ENCODE results near the gene CXCL11.

CXCL11 gene
- total RNA-seq, result 0 to 1.5 (median 0.12) reads per million in 9 experiments

GRCh38 chr4:76035799-76036380 is at the start of gene CXCL11:
CXCL11 (minus strand) TSS chr4:76036070; CDS start chr4:76035987, 83 bp downstream.
- no peak within 1 kb of the TSS for H3K4me3 Mint-ChIP-seq
- peaks cover 4 to 7% of the 10 kb centered on the region in 2 donors for H3K27me3 Mint-ChIP-seq
- H3K36me3 Mint-ChIP-seq (ENCODE audit: insufficient read depth), result no peaks in the 10 kb centered on the region
- no peak for DNase-seq
- no peaks in the 10 kb centered on the region for H3K4me1 Mint-ChIP-seq (ENCODE audit: low read depth in 2 of 2)
- no peaks in the 10 kb centered on the region for H3K9me3 Mint-ChIP-seq
- no peak within 1 kb of the TSS for H3K27ac Mint-ChIP-seq
- ATAC-seq (replicated peaks), result no peak

- Mint-ChIP-seq H3K27me3 (peaks cover 7 to 20% of the 10 kb centered on the region in 2 donors), H3K4me1 (ENCODE audit: low read depth in 2 of 2) (peaks cover 2 to 3% of the 10 kb centered on the region in 2 donors), H3K36me3 (ENCODE audit: insufficient read depth) (no peaks in the 10 kb centered on the region), H3K4me3 (no peak overlapping the region), H3K9me3 (no peaks in the 10 kb centered on the region), H3K27ac (no peak overlapping the region)
- DNase-seq (no peak), ATAC-seq (replicated peaks) (no peak)
Measured at GRCh38 chr4:76084542-76084941, 48.7 kb upstream of the CXCL11 start.

DNA sequence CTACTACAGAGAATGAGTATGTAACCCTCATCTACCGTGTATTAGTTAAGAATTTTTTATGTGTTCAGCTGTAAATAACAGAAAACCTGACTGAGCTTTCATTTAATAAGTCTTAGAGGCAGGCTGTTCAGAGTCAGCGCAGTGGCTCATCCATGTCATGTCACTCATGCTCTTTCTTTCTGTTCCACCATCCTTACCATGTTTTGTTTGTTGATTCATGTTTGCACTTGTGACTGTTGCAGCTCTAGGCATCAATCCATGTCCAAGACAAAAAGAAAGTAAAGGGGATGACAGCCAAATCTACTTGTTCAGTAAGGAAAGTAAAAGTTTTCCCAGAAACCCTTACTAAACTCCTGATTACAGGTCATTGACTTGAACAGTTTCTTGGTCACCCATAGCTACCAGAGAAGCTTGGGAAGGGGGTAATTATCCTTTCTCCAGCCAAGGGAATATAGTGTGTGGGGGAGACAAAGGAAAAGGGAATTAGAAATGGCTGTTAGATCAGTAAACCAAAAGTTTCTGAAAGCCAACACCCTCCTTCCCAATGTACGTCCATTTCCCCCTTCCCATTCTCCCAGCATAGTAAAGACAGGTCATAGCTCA is 47.6 kb upstream of the CXCL11 start:
- no peaks in the 10 kb centered on the region for H3K9me3 Mint-ChIP-seq
- no peak overlapping the region for H3K4me3 Mint-ChIP-seq
- H3K36me3 Mint-ChIP-seq (ENCODE audit: insufficient read depth), result no peaks in the 10 kb centered on the region
- DNase-seq (no peak), ATAC-seq (replicated peaks) (no peak)
- peaks cover 2 to 3% of the 10 kb centered on the region in 2 donors for H3K4me1 Mint-ChIP-seq (ENCODE audit: low read depth in 2 of 2)
- H3K27ac Mint-ChIP-seq, result no peak overlapping the region
- H3K27me3 Mint-ChIP-seq, result peaks cover 17 to 28% of the 10 kb centered on the region in 2 donors

GRCh38 chr4:76078033-76078613 is 42.3 kb upstream of the CXCL11 start:
- H3K27ac Mint-ChIP-seq, result no peak overlapping the region
- no peak overlapping the region for H3K4me3 Mint-ChIP-seq
- peaks cover 22% of the 10 kb centered on the region in 2 donors for H3K27me3 Mint-ChIP-seq
- H3K4me1 Mint-ChIP-seq (ENCODE audit: low read depth in 2 of 2), result no peaks in the 10 kb centered on the region
- DNase-seq (no peak), ATAC-seq (replicated peaks) (no peak)
- H3K9me3 Mint-ChIP-seq, result no peaks in the 10 kb centered on the region
- no peaks in the 10 kb centered on the region for H3K36me3 Mint-ChIP-seq (ENCODE audit: insufficient read depth)

DNA sequence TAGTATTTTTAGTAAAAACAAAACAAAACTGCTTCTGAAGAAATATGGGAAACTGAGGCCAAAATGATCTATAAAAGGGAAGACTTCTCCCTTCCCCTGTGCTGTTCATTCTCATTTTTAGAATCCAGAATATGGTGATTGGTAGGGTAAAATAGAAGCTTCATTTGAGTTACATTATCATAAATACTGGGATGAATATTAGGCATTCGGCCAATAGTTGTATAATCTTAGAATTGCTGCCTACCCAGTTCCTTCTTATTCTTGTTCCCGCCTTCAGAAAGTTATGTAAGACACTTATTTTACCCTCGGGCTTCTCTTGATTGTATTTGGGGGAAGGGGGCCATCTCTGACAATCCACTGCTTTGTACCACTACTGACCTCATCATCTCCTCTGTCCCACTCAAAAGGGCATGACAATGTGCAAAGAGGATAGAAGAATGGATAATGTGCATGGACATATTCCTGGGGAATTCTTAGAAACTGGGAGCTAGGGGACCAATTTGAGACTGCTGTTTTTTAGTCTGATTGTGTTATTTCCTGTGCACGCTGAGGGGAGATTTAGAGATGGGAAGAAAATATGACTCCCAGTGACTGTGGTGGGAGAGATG is 39.2 kb upstream of the CXCL11 start:
- Mint-ChIP-seq H3K9me3 (no peaks in the 10 kb centered on the region), H3K27me3 (peaks cover 18 to 21% of the 10 kb centered on the region in 2 donors), H3K4me3 (no peak overlapping the region), H3K4me1 (ENCODE audit: low read depth in 2 of 2) (no peaks in the 10 kb centered on the region), H3K27ac (no peak overlapping the region), H3K36me3 (ENCODE audit: insufficient read depth) (no peaks in the 10 kb centered on the region)
- DNase-seq (no peak), ATAC-seq (replicated peaks) (no peak)

- Mint-ChIP-seq H3K4me1 (ENCODE audit: low read depth in 2 of 2) (no peaks in the 10 kb centered on the region), H3K4me3 (no peak within 1 kb of the TSS), H3K36me3 (ENCODE audit: insufficient read depth) (no peaks in the 10 kb centered on the region), H3K9me3 (no peaks in the 10 kb centered on the region), H3K27ac (no peak within 1 kb of the TSS), H3K27me3 (peaks cover 14 to 15% of the 10 kb centered on the region in 2 donors)
- ATAC-seq (replicated peaks) (no peak), DNase-seq (no peak)
Measured at GRCh38 chr4:76074468-76074867, 38.6 kb upstream of the CXCL11 start, which contains the start of gene ART3. ART3 (plus strand) TSS chr4:76074709; CDS start chr4:76075890, 1,181 bp downstream.

DNA sequence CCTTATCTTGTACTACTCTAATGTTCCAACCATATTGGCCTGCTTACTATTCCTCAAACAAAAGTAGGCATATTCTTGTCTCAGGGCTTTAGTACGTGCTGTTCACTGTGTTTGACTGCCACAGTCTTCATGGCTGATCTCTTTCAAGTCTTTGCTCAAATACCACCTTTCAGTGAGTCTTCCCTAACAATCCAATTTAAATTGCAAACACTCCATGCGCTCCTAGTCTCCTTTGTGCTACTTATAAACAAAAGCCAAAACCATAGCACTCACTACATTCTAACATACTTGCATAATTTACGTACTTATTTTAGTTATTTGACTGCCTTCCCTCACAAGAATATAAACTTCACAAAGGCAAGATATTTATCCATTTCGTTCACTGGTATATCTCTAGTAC is 36.9 kb upstream of the CXCL11 start:
- Mint-ChIP-seq H3K27me3 (no peaks in the 10 kb centered on the region), H3K4me1 (ENCODE audit: low read depth in 2 of 2) (no peaks in the 10 kb centered on the region), H3K9me3 (no peaks in the 10 kb centered on the region), H3K4me3 (no peak overlapping the region), H3K27ac (no peak overlapping the region), H3K36me3 (ENCODE audit: insufficient read depth) (no peaks in the 10 kb centered on the region)
- no peak for DNase-seq
- ATAC-seq (replicated peaks), result no peak

- no peak overlapping the region for H3K4me3 Mint-ChIP-seq
- H3K9me3 Mint-ChIP-seq, result no peaks in the 10 kb centered on the region
- ATAC-seq (replicated peaks) (peak; percentile 81), DNase-seq (peak; percentile 60 to 67 (median 62))
- peaks cover 3% of the 10 kb centered on the region for H3K36me3 Mint-ChIP-seq (ENCODE audit: insufficient read depth)
- no peaks in the 10 kb centered on the region for H3K4me1 Mint-ChIP-seq (ENCODE audit: low read depth in 2 of 2)
- no peaks in the 10 kb centered on the region for H3K27me3 Mint-ChIP-seq
- H3K27ac Mint-ChIP-seq, result no peak overlapping the region
Measured at GRCh38 chr4:76067652-76068286, 31.9 kb upstream of the CXCL11 start.

DNA sequence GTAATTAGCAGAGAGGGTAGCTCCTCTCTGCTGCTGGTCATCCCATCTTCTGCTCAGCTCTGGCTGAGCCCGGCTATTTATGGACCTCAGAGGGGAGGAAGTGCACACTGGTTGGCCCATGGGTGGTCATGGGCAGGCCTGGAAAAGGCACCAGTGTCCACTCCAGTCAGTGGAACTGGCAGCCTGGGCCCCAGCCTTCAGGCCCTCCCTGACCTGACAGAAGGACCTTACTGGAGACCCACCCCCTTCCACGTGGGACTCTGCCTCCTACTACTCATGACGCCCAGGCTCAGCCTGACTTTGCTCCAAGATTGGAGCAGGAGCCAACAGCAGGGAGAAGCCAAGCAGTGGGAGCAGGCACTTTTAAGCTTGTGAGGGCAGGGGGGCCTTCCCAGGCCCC is 30.7 kb upstream of the CXCL11 start:
- H3K27ac Mint-ChIP-seq, result no peak overlapping the region
- H3K27me3 Mint-ChIP-seq, result no peaks in the 10 kb centered on the region
- H3K36me3 Mint-ChIP-seq (ENCODE audit: insufficient read depth), result peaks cover 3% of the 10 kb centered on the region
- no peaks in the 10 kb centered on the region for H3K4me1 Mint-ChIP-seq (ENCODE audit: low read depth in 2 of 2)
- ATAC-seq (replicated peaks) (no peak), DNase-seq (no peak)
- H3K4me3 Mint-ChIP-seq, result no peak overlapping the region
- H3K9me3 Mint-ChIP-seq, result no peaks in the 10 kb centered on the region

GRCh38 chr4:76061982-76062381 is 26.1 kb upstream of the CXCL11 start:
- DNase-seq (no peak), ATAC-seq (replicated peaks) (peak; percentile 35)
- Mint-ChIP-seq H3K27ac (no peak overlapping the region), H3K4me1 (ENCODE audit: low read depth in 2 of 2) (no peaks in the 10 kb centered on the region), H3K27me3 (no peaks in the 10 kb centered on the region), H3K36me3 (ENCODE audit: insufficient read depth) (peaks cover 2% of the 10 kb centered on the region), H3K4me3 (no peak overlapping the region), H3K9me3 (no peaks in the 10 kb centered on the region)

DNA sequence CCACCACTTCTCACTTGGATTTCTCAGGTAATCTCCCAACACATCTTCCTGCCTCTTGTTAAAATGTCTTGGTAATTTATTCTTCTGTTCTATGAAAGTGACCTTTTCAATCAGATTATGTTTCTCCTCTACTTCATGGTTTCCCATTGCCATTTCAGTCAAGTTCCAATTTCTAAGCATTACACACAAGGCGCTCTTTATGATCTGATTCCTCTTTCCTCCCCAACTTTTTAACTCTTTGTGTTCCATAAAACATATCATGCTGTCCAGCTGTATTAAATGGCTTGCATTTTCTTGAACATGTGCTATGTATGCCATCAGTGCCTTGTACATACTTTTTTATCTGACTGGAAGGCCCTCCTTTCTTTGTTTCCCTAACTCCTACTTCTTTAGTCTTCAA is 25.6 kb upstream of the CXCL11 start:
- Mint-ChIP-seq H3K27me3 (peaks cover 0 to 2% of the 10 kb centered on the region in 2 donors), H3K9me3 (no peaks in the 10 kb centered on the region), H3K4me1 (ENCODE audit: low read depth in 2 of 2) (no peaks in the 10 kb centered on the region), H3K4me3 (no peak overlapping the region), H3K27ac (no peak overlapping the region), H3K36me3 (ENCODE audit: insufficient read depth) (no peaks in the 10 kb centered on the region)
- ATAC-seq (replicated peaks) (no peak), DNase-seq (no peak)

GRCh38 chr4:76060506-76060905 is 24.6 kb upstream of the CXCL11 start:
- no peak overlapping the region for H3K27ac Mint-ChIP-seq
- H3K4me1 Mint-ChIP-seq (ENCODE audit: low read depth in 2 of 2), result no peaks in the 10 kb centered on the region
- H3K36me3 Mint-ChIP-seq (ENCODE audit: insufficient read depth), result no peaks in the 10 kb centered on the region
- H3K9me3 Mint-ChIP-seq, result no peaks in the 10 kb centered on the region
- H3K4me3 Mint-ChIP-seq, result no peak overlapping the region
- H3K27me3 Mint-ChIP-seq, result peaks cover under 1 to 7% of the 10 kb centered on the region in 2 donors
- DNase-seq (no peak), ATAC-seq (replicated peaks) (no peak)

DNA sequence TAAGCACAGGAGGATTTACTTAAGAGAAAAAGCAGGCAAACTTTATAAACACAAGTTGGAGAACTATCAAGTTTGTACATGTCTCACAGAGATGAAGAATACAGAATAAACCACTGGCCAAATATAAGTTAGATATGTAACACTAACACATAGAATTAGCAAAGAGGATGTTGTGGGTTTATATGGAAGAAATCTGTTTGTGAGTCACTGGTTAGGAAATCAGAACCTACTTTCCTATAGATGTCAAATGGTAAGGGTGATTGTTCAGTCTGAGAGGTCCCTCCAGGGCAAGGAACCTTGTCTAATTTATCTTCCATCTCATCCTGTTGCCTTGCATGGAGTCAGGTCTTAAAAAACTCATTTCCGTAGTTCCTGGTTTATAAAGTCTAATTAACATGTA is 23.9 kb upstream of the CXCL11 start:
- no peak overlapping the region for H3K4me3 Mint-ChIP-seq
- DNase-seq (no peak), ATAC-seq (replicated peaks) (no peak)
- H3K9me3 Mint-ChIP-seq, result no peaks in the 10 kb centered on the region
- peaks cover 7 to 8% of the 10 kb centered on the region in 2 donors for H3K27me3 Mint-ChIP-seq
- H3K4me1 Mint-ChIP-seq (ENCODE audit: low read depth in 2 of 2), result no peaks in the 10 kb centered on the region
- no peaks in the 10 kb centered on the region for H3K36me3 Mint-ChIP-seq (ENCODE audit: insufficient read depth)
- no peak overlapping the region for H3K27ac Mint-ChIP-seq
